Astrocyte of the cerebellum (primary cell): ENCODE results near the gene ZRANB1.

Experiments used
- DNase-seq: peaks from one replicate; pipeline ENCODE4 v3.0.0-alpha.2; 2011; ENCODE audit warnings: low read depth
- H3K4me3 ChIP-seq: 2 replicates; pipeline ENCODE4 v1.5.1; 2011; ENCODE audit warnings: mild to moderate bottlenecking, low read depth, low read length, moderate library complexity
- in situ Hi-C: cut with HindIII; loops from 2 replicates; pipeline ENCODE4 v1.10.0; 2017; ENCODE audit warnings: low sequenced_read_pairs
- TF ChIP-seq, protein P1 (sequence below): IDR thresholded peaks from 2 replicates; pipeline ENCODE4 v1.5.1; 2012; ENCODE audit warnings: low read length, low read depth, moderate library complexity, mild to moderate bottlenecking; ENCODE audit errors: missing control alignments

ZRANB1 gene

GRCh38 chr10:125007436-125007835, 65.5 kb downstream of the ZRANB1 start:
- DNase-seq = no peak
- TF ChIP-seq, protein P1, sequence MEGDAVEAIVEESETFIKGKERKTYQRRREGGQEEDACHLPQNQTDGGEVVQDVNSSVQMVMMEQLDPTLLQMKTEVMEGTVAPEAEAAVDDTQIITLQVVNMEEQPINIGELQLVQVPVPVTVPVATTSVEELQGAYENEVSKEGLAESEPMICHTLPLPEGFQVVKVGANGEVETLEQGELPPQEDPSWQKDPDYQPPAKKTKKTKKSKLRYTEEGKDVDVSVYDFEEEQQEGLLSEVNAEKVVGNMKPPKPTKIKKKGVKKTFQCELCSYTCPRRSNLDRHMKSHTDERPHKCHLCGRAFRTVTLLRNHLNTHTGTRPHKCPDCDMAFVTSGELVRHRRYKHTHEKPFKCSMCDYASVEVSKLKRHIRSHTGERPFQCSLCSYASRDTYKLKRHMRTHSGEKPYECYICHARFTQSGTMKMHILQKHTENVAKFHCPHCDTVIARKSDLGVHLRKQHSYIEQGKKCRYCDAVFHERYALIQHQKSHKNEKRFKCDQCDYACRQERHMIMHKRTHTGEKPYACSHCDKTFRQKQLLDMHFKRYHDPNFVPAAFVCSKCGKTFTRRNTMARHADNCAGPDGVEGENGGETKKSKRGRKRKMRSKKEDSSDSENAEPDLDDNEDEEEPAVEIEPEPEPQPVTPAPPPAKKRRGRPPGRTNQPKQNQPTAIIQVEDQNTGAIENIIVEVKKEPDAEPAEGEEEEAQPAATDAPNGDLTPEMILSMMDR = no peak
- H3K4me3 ChIP-seq = no peak overlapping the region
- in situ Hi-C loops = no loop called here

- no peak for DNase-seq
- TF ChIP-seq, protein P1 = no peak
- no peak overlapping the region for H3K4me3 ChIP-seq
- in situ Hi-C loops = no loop called here
These were observed 67.0 kb downstream of the ZRANB1 start for GRCh38 chr10:125008689-125009638.

GRCh38 chr10:125009661-125010161, 67.8 kb downstream of the ZRANB1 start:
- H3K4me3 ChIP-seq = no peak overlapping the region
- in situ Hi-C loops = no loop called here
- TF ChIP-seq, protein P1 = no peak
- no peak for DNase-seq

DNA sequence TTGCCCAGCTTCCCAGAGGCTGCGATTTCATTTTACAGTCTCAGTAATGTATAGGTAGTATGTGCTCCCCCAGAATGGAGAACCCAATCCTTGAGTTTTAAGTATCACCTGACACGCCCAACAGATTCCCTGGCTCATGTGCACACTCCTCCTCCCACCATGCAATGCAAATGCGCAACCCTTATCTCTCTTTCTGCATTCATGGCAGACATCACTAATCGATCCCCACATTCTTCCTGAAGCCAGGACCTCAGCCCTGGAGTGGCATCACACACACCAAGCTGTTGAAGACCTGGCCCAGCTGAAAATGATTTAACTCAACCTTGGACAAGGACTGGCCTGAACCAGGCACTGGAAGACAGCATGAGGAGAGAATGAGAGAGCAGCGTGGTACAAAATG, 68.4 kb downstream of the ZRANB1 start:
- H3K4me3 ChIP-seq = no peak overlapping the region
- in situ Hi-C loops = no loop called here
- TF ChIP-seq, protein P1 = no peak
- DNase-seq = no peak

- TF ChIP-seq, protein P1 = no peak
- in situ Hi-C loops = no loop called here
- no peak for DNase-seq
- H3K4me3 ChIP-seq = no peak overlapping the region
These were observed 69.4 kb downstream of the ZRANB1 start for GRCh38 chr10:125011171-125011925.

DNA sequence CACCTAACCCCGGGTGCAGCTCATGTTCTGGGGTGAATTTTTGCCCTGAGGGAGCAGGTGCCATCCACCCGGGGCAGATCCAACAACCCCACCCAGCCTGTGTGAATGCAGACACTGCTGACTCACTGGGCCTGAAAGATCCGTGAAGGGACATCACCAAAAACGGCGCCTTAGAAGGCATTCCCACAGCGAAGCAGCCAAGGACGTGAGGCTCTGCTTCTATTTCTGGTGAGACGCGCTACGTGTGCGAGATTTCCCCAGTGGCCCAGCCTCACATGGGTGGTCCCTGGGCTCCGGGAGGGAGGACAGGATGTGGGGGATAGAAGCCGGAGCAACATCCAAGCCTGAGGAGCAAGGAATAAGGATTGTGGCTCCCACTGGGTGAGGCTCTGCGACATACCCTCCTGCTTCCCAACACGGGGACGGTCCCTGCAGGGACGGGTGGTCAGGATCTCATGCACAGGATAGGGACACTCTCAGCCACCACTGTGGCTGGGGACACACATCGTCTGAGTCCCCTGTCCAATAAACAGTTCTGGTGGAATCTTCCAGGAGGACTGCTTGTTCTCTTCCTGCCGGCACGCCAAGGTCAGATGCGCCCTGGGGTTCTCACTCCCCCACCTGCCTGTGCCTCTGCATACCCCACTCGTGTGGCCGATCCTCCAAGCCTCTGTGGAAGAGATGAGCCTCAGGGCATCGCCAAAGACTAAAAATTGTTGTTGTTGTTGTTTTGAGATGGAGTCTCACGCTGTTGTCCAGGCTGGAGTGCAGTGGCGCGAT, 70.2 kb downstream of the ZRANB1 start:
- in situ Hi-C loops = no loop called here
- DNase-seq = no peak
- TF ChIP-seq, protein P1 = no peak
- H3K4me3 ChIP-seq = no peak overlapping the region
